Measurements from ENCODE around the gene MYO18A.

Gene MYO18A

DNA sequence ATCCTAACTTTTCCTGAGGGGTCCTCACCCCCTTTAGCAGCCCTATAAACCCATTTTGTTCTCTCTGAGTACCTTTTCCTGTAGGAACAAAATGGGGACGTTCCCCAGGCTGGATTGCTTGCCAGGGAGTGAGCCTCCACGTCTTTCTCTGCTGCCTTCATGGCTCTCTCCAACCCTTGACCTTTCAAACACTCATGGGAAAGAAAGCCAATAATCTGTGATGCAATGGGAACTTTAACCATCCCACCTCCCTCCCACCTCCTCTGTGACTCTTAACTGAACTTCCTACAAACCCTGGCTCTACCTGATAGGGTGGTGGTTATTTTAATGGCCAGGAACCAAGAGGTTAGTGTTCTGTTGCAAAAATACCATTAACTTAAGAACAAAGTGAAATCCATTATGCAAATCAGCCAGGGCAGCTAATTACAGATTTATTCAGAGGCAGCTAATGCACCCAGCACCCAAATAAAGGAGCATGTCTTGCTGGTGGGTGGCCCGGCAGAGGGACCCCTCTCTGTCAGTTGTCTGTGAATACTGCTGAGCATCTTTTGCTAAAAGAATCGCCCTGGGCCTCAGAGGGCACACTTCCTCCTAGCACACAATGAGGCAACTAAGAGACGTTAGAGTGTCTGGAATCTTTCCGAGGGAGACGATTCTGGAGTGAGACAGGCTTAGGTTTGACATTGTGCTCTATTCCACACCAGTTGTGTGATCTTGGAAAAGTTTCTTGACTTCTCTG lies 134.3 kb downstream of the MYO18A start:
- no peak for DNase-seq

DNA sequence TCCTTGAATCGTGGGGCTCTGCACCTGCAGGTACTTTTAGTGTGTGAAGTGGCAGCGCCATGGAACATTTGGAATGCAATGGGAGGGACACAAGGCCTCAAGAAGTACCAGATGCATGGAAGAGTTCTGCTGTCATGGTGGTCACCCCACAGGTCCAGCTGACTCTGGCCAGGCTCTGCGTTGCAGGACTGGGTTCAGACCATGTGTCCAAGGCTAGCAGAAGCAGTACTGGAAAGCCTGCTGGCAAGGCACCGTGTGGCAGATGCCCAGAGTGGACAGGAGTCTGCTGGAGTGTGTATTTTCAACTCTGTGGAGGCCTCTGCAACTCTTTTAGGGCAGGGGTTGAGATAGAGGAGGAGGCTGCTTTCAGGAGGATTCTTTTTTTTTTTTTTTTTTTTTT lies 135.2 kb downstream of the MYO18A start:
- DNase-seq, result no peak

DNA sequence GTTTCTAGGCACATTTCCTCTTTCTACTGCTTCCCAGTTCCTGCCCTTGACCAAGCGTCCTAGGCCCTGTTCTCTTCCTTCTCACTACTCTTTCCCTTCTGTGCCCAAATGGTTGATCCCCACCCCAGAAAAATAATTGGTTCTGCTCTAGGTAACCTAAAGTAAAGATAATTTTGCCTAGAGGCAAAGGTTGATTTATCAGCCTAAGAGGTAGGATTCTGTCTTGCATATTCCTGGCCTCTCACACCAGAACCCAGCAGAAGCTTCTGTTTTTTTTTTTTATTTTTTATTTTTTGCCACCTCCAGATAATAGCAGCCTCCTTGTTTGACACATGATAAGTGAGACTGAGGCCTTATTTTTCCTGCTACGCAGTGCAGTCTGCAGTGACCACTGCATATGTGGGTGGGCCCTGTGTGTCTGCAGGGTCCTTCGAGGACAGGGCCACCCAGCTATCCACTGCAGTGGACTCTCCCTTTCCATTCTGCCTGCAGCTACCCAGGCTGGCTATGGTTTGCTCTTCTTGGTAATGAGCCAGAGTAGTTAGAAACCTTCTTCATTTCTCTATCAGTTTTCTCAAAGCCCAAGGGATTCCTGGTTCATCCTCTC lies 136.6 kb downstream of the MYO18A start:
- DNase-seq, result no peak

DNA sequence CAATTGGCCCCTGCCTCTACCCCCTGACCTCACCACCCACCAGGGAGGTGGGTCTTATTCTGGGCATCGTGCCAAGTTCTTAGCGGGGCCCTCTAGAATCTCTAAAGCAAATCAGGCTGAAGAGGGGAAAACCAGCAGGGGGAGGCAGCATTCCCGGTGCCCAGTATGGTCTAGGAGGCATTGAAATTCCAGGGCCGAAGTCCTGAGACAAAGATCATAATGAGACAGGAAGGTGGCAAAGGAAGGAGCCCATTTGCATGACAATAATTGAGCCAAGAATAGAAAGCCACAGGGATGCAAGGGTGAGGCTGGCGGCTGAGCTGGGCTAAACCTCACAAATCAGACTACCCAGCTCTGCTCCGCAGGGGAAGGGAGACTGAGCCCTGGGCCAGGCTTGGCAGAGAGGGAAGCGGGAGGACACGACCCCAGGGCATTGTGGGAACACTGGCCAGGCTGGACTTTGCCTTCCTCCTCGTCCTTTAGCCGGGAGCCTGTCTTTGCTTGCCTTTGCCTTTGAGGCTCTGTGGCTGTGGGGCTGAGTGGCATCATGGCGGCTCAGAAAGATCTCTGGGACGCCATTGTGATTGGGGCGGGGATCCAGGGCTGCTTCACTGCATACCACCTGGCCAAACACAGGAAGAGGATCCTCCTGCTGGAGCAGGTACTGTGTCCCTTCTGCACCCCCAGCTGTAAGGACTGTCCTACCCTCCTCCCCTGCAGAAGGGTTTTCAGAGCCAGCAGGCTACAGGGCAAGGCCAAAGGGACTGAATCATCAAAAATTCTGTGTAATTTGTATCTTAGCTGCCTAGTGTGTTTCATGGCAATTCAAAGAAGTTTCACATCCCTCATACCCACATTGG lies 137.3 kb downstream of the MYO18A start, which contains the start of gene PIPOX:
TSS of gene PIPOX (plus strand) at position 463 of the 860 bp plus-strand sequence. CDS start at position 548, 85 bp downstream.
- DNase-seq, result no peak

DNA sequence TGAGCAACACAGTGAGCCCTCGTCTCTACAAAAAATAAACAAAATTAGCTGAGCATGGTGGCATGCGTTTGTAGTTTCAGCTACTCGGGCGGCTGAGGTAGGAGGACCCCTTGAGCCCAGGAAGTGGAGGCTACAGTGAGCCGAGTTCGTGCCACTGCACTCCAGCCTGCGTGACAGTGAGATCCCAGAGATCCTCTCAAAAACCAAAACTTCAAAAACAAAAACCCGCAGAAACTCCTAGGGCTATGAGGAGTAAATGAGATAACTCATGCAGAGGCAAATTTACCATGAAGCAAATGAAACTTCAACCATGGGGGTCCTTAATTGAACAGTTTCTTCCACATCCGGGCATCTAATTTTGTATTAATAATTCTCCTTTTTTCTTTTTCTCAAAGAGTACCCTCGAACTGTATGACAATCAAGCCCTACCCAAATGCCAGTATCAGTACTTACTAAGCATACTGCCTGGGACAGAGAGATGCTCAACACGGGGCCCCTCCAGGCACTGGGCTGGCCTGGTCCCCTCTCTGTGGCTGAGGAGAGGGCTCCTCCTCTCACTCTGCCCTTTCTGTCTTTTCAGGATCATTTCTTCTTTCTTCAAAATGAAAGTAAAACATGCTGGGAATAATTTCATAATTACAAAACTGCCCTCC lies 138.0 kb downstream of the MYO18A start:
- no peak for DNase-seq

DNA sequence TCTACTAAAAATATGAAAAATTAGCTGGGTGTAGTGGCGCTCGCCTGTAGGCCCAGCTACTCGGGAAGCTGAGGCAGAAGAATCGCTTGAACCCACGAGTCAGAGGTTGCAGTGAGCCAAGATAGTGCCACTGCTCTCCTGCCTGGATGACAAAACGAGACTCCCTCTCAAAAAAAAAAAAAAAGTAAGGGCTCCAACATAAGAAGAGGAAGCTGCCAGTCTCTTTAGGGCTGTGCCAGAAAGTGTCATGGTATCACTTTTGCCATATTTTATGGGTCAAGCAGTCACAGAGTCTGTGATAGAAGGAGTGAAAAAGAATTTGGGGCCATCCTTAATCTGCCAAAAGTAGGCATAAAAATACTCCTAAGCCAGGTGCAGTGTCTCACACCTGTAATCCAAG lies 138.6 kb downstream of the MYO18A start:
- DNase-seq, result no peak

DNA sequence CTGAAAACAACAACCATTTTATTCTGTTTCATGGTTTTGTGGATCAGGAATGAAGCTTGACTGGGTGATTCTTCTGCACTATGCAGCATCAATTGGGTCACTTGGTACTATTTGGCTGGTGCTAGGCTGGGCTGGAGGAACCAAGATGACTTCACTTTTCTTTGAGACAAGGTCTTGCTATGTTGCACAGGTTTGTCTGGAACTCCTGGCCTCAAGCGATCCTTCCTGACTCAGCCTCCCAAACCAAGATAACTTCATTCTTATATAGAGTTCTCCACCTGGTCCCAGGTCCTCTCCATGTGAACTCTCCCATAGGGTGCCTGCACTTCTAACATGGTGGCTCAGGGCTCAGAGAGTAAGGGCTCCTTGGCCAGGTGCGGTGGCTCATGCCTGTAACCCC lies 139.1 kb downstream of the MYO18A start:
- DNase-seq, result no peak

DNA sequence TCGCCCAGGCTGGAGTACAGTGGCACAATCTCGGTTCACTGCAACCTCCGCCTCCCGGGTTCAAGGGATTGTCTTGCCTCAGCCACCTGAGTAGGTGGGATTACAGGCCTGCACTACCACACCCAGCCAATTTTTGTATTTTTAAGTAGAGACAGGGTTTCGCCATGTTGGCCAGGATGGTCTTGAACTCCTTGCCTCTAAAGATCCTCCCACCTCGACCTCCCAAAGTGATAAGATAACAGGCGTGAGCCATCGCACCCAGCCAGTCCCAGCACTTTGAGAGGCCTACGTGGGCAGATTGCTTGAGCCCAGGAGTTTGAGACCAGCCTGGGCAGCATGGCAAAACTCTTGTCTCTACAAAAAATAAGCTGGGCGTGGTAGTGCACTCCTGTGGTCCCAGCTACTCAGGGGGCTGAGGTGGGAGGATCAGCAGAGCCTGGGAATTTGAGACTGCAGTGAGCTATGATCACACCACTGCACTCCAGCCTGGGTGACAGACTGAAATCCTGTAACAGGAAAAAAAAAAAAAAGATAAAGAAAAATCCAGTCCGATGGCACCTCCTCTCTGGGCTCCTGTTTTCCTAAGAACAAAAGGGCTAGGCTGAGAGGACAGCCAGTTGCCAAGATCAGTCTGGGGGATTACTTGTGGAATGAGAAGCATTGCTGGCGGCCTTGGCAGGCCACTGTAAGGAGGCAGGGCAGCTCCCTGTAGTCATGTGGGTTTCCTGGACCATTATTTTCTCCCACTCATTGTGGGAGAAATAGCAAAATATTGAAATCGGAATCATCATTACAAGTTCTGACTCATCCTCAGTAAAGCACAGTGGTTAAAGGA lies 140.2 kb downstream of the MYO18A start:
- no peak for DNase-seq

DNA sequence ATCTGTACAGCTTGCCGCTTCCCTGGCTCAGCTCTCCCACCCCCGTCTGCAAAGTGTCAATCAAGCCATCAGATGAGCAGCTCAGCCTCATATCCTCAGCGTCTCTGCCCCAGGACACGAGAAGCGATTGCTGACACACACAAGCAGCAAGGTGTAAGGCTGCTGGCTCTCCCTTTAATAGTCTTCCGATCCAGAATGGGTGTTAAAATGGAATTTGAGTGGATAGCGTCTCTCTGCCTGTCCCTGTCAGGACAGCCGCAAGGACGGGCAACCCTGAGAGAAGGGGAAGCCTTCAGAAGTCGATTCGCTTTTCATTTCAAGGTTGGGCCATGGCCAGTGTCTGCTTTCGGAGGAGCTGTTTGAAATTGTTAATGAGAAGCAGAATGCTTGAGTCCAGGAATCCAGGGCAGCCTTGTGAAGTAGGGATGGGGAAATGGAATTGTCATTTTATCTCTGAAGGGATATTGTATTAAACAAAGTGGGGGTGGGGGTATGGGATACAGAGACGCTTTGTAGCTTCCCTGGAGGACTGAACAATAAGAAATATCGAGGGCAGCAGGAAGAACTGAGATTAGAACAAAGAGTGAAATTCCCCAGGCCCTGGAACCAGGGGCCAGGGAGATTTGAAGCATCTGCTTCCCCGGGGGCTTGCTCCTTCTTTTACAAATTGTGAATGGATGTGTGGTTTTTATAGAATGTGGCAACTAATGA lies 142.0 kb downstream of the MYO18A start:
- DNase-seq, result no peak

DNA sequence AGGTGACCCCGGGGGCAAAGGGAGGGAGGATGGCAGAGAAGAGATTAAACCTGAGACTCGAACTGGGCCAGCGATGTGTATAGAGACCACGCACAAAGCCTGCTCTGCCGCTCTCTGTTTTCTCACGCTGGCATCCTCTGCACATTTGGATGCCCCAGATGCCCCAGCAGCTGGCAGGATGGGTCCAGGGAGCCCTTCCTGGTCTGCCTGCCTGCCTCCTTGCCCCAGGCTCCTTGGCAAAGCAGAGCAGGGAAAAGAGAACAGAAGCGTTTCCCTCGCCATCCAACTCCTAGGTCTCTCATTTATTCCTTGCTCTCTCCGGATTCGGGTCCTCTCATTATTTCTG lies 142.5 kb downstream of the MYO18A start:
- DNase-seq, result no peak

DNA sequence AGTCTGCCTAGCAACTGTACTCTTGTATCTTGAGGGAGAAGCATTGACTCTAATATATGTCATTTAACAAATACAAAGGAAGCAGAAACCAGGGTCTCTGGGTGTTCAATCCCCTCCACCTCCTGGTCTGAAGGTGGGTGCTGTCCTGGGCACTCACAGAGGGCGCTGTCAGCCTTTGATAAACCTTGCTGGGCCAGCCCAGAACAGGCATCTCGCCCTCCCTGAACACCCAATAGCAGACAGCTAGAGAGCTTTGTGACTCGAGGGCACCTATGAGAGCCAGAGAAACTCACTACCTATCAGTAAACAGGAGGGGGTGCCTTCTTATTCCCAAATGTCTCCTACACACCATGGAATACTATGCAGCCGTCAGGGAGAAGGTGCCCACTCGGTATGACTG lies 143.6 kb downstream of the MYO18A start:
- DNase-seq, result no peak

DNA sequence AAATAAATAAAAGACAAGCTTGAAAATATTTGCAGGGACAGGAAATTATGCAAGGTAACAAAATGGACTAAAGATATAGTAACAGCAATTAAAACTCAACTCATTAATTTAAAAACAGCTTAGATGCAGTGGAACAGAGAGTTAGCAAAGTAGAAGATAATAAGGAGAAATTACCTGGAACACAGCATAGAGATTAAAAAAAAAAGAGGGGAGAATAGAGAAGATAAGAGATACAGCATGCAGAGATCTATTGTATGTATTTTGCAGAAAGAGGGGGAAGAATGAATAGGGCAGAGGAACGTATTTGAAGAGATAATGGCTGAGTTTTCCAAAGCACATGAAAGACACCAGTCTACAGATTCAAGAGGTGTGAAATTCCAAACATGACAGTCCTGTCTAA lies 145.7 kb downstream of the MYO18A start:
- DNase-seq, result no peak

DNA sequence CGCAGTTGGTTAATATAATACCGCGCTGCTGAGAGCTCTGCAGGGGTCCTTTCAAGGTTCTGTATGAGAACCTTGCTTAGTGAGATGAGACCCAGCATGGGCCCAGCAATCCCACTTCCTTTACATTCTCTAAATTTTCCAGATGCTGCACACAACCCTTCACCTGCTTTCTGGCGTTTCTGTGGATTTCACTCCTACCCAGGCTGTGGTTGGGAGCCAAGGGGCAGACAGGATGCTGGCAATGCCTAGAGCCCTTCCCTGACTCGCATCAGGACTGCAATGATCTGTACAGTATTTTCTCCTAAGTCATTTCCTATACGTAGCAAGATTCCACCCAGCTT lies 147.4 kb downstream of the MYO18A start:
- DNase-seq, result no peak

DNA sequence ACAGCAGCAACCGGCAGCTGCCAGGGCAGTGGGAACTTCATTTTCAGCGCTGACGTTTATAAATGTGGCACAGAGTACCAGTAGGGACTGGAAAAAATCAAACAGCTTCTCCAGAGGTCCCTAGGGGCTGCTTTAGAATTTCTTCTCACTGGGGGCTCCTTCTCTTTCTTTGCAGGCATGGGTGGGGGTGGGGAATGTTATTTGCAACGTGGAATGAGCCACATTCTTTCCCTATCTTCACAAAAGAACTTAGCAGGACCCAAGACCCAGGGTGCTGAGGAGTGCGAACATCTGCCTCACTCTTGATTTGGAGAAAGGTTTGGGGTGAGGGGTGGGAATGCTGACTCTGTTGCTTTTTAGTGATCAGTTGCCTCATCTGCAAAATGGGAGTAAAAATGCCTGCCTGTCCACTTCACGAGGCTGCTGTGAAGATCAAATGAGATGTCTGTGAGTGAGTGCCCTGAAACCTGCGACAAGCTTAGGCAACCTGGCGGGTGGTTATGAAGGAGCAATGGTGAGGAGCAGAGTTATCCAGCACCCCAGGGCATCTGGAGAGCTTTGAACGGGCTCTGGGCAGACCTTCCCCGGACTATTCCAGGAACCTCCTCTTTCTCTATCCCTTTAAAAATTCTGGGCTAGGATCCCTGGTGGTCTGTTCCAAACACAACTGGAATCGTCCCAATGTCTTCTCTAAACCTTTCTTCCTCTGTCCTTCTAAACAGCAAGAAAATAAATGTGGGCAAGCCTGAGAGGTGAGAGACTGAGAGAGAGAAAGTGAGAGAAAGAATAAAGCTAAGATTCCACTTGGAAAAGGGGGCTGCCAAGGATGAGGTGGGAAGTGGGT lies 148.0 kb downstream of the MYO18A start:
- no peak for DNase-seq

DNA sequence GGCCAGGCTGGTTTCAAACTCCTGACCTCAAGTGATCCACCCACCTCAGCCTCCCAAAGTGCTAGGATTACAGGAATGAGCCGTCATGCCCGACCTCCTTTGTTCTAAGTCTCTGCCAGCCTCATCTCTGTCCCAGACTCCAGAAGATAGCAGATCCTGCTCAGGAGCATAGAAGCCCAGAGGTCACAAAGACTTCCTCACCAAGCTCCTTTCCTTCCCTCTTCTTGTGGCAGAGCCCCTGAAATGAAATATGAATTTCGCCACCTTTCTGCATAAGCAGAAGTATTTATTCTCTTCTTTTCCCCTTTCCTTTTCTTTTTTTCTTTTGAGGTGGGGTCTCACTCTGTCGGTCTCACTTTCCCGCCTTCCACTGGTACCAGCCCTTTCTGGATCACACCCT lies 148.7 kb downstream of the MYO18A start:
- no peak for DNase-seq

DNA sequence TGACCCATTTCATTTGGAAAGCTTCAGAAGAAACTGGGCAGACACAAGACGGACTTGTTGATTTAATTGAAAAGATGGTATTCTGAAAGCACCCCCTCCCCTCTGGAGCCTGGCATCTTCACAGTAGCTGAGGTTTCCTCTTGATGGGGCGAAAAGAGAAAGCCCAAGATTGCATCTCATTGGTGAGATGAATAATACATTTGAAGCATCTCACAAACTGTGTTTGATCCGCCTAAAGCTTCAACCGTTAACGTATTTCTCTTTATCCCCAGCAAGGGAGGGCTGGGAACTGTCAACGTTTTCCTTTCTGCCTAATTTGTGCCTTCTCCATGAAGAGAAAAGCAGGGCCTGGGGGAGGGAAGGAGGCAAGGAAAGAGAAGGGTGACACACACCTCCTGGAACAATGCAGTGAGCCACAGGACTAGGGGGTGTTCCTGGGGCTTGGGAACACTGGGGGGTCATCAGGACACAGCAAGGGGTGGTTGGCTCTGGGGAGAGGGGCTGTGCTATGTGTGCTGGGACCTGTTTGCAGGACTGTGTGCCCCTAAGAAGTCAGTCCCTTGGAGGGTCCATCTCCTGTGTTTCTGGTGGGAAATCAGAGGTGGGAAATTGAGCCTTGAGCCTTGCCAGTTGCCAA lies 155.8 kb downstream of the MYO18A start:
- DNase-seq, result no peak

DNA sequence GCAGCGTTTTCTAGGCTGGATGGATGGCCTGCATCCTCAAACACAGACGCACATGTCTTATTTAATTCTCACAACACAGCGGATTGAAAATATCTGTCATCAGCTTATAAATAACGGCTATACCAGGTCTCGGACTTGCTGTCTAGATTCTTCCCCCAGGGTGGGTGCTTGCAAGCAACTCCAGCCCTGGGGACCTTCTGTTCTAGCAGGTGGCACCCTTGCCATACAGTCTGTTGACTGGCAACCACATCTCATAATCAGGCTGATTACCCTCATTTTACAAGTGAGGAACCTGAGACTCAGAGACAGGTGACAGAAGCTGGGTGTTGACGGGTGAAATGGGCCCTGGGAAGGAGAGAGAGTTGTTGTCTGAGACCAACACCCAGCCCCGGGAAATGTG lies 158.1 kb downstream of the MYO18A start:
- DNase-seq, result no peak

DNA sequence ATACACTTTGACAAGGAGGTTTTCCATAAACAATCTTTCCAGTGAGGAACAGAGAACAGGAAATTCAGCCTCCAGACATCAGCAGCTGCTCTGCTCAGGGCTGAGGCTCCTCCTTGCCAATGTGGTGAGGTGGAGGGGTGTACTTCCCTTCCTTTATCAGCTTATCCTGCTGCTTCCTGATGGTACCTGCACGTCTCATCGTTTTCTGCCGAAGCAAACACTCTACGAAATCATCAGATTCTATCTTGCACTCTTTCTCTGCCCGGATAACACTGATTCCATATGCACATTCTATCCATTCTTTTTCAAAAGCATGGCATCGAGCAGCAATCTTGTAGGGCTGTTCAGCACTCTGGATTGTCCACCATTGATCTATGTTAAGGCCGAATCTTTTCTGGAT lies 159.0 kb downstream of the MYO18A start:
- no peak for DNase-seq
